Measurements from ENCODE around the gene GMDS. TPM values are rescaled to one million over a fixed set of nuclear protein-coding genes. Genes with fewer than 3 reads are reported as not detected.

The GMDS gene
- total RNA-seq, 1 donor from 2014 or later = 30.2 TPM

- no peak for DNase-seq (ENCODE audit: extremely low spot score in 2 of 2)
- TF ChIP-seq, protein P1, sequence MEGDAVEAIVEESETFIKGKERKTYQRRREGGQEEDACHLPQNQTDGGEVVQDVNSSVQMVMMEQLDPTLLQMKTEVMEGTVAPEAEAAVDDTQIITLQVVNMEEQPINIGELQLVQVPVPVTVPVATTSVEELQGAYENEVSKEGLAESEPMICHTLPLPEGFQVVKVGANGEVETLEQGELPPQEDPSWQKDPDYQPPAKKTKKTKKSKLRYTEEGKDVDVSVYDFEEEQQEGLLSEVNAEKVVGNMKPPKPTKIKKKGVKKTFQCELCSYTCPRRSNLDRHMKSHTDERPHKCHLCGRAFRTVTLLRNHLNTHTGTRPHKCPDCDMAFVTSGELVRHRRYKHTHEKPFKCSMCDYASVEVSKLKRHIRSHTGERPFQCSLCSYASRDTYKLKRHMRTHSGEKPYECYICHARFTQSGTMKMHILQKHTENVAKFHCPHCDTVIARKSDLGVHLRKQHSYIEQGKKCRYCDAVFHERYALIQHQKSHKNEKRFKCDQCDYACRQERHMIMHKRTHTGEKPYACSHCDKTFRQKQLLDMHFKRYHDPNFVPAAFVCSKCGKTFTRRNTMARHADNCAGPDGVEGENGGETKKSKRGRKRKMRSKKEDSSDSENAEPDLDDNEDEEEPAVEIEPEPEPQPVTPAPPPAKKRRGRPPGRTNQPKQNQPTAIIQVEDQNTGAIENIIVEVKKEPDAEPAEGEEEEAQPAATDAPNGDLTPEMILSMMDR (IDR thresholded peaks at IDR 0.05) = no peak
- TF ChIP-seq POLR2A (IDR thresholded peaks at IDR 0.05) = no peak
- no peak for TF ChIP-seq POLR2AphosphoS5 (IDR thresholded peaks at IDR 0.05; ENCODE audit: insufficient read depth in 1 of 2, low read depth in 1 of 2)
- H3K27me3 ChIP-seq = no peaks in the 10 kb centered on the region
- no peaks in the 10 kb centered on the region for H3K9me3 ChIP-seq
- H3K36me3 ChIP-seq = no peaks in the 10 kb centered on the region
- H3K27ac ChIP-seq = no peak overlapping the region
- intact Hi-C loops (cut with DNase I) = no loop called here
- no peak overlapping the region for H3K4me3 ChIP-seq
- H3K4me1 ChIP-seq = no peaks in the 10 kb centered on the region
Observed at GRCh38 chr6:2147766-2148448, 97.5 kb downstream of the GMDS start.

DNA sequence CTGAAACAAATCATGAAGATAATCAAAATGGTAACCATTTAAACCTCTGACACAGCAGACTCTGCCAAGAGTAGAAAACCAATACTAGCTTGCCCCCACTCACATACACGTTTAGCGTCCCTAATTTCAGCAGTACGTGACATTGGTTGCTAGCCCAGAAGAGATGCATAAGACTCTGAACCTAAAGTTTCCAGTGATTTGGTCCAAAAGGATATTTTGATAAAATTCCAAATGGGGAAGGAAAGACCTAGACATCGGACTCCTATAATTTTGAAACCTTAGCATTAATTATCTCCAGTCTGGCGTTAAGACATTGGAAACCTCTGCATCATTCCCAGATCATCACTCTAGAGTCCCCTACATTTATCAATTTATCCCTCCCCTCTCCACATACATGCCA is 98.1 kb downstream of the GMDS start:
- no peak for DNase-seq (ENCODE audit: extremely low spot score in 2 of 2)
- no peaks in the 10 kb centered on the region for H3K9me3 ChIP-seq
- H3K4me3 ChIP-seq = no peak overlapping the region
- TF ChIP-seq, protein P1 (IDR thresholded peaks at IDR 0.05) = no peak
- no peak for TF ChIP-seq POLR2A (IDR thresholded peaks at IDR 0.05)
- no peak for TF ChIP-seq POLR2AphosphoS5 (IDR thresholded peaks at IDR 0.05; ENCODE audit: insufficient read depth in 1 of 2, low read depth in 1 of 2)
- no peaks in the 10 kb centered on the region for H3K27me3 ChIP-seq
- H3K4me1 ChIP-seq = no peaks in the 10 kb centered on the region
- intact Hi-C loops (cut with DNase I) = no loop called here
- H3K27ac ChIP-seq = no peak overlapping the region
- H3K36me3 ChIP-seq = no peaks in the 10 kb centered on the region

DNA sequence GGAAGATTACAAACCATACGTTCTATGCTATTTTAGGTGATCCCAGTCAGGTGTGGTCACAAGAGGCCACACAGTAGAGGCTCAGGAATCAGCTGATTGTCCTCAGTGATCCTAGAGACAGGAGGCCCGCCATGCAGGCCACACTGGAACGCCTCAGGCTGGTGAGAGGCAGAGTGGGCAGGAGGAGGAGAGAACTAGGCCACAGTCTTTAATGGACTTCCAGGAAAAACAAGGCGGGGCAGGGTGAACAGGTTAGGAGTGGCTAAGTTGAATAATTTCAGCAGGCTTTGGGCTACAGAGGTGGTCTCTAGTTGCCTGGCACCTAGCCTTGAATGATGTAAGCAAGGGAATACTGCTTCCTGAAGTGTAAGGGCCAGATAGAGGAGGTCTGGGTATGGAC is 101.2 kb downstream of the GMDS start:
- Histone ChIP-seq H3K4me1 (no peaks in the 10 kb centered on the region), H3K36me3 (no peaks in the 10 kb centered on the region), H3K9me3 (no peaks in the 10 kb centered on the region), H3K27me3 (no peaks in the 10 kb centered on the region), H3K4me3 (no peak overlapping the region), H3K27ac (no peak overlapping the region)
- intact Hi-C loops (cut with DNase I) = no loop called here
- no peak for DNase-seq (ENCODE audit: extremely low spot score in 2 of 2)
- TF ChIP-seq POLR2A (IDR thresholded peaks at IDR 0.05) (no peak), POLR2AphosphoS5 (IDR thresholded peaks at IDR 0.05; ENCODE audit: insufficient read depth in 1 of 2, low read depth in 1 of 2) (no peak)
- TF ChIP-seq, protein P1 (IDR thresholded peaks at IDR 0.05) = no peak

DNA sequence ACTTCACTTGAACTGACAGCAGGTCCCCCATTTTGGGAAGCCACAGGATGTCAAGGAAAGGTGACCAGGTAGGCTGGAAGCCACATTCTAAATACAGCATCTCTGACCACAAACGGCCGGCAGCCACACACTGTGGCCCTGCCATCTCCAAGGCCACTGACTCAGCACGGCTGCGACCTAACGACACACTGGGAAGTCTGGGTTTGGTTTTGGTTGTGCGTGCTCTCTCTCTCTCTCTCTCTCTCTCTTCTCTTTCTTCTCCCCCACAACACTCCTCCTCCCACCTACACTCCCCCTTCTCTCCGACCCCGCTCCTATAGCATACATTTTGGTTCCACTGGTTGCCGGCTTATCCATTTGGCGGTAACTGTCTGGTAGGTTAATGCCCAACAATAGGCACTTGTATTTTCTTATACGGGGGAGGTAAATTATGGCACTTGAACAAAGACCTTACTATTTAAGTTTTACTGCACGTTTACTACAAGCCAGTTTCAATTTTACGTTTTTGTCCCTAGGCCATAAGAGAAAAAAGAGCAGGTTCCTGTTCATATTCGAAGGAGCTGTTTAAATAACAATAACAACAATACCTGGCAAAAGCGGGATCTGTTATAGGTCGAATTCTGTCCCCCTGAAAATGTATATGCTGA is 103.6 kb downstream of the GMDS start:
- Histone ChIP-seq H3K27ac (no peak overlapping the region), H3K36me3 (no peaks in the 10 kb centered on the region), H3K4me1 (no peaks in the 10 kb centered on the region)

More for the DNA sequence above, 103.6 kb downstream of the GMDS start:
- no peak for TF ChIP-seq POLR2A (IDR thresholded peaks at IDR 0.05)
- TF ChIP-seq, protein P1 (IDR thresholded peaks at IDR 0.05) = no peak
- TF ChIP-seq POLR2AphosphoS5 (IDR thresholded peaks at IDR 0.05; ENCODE audit: insufficient read depth in 1 of 2, low read depth in 1 of 2) = no peak
- H3K4me3 ChIP-seq = no peak overlapping the region
- H3K27me3 ChIP-seq = no peaks in the 10 kb centered on the region
- H3K9me3 ChIP-seq = no peaks in the 10 kb centered on the region
- intact Hi-C loops (cut with DNase I) = no loop called here
- no peak for DNase-seq (ENCODE audit: extremely low spot score in 2 of 2)

Measured in vagina (tissue), 2 donors.